Measurements from ENCODE around the gene GPR35.

Gene GPR35

DNA sequence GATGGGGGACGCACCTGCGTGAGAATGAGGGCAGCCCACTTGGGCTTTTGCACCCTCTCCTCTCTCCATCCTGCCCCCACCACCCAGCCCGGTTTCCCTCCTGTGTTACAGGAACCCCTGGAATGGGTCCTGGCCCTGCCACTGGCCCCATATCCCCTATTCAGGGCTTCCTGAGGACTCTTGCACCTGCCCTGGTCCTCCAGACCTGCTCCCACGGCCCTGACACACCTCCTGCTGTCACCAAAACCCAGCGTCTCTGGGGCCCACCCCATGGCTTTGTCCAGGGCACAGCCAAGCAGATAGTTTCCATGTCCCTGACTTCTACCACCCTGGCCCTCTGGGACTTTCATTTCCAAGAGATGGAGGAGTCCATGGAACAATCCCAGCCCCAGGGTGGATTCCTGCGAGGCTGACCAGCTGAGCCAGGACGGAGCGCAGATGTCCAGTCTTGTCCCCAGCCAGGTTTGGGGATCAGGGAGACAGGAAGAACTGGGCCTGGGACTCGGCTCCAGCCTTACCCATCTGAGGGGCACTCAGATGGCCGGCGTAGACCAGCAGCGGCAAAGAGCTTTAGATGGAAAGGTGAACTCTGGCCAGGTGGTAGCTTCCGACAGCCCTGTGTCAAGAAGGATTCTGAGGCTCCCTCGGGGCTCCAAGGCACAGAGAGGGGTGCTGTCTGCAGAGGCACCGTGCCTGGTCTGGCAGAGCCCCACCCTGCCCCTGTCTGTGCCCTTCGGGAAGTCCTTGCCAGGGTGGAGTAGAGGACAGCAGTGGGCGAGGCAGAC is 12.0 kb downstream of the GPR35 start:
- TF ChIP-seq POLR2A (IDR thresholded peaks at IDR 0.05; ENCODE audit: low read depth, low read length): no peak
- TF ChIP-seq TAF1 (IDR thresholded peaks at IDR 0.05; ENCODE audit: low read depth, low read length): no peak
- TF ChIP-seq POU2F2 (IDR thresholded peaks at IDR 0.05; ENCODE audit: low read depth, low read length): no peak
- TF ChIP-seq POLR2AphosphoS5 (IDR thresholded peaks at IDR 0.05; ENCODE audit: low read depth, low read length): no peak
- no peak for DNase-seq (ENCODE audit: insufficient read length, low spot score)
- no peak for FAIRE-seq

DNA sequence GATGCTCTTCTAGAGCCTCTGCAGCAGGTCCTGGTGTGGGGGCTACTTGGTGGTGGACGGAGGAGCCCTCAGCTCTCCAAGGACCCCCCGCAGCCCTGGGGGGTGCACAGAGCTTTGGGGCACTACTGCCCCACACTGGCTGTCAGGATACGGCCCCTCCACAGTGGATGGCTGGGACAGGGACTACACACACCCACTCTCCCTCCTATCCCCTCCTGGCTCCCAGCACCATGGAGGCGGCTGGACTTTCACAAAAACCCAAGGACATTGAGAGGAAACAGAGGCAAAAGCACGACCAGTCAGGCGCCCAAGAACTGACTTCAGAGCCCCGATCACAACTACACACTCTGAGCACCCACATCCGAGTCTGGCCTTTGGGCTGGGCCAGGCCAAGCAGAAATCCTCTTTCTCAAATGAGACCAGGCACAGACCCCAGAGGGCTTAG is 12.6 kb downstream of the GPR35 start:
- TF ChIP-seq TAF1 (IDR thresholded peaks at IDR 0.05; ENCODE audit: low read depth, low read length) (no peak), POLR2A (IDR thresholded peaks at IDR 0.05; ENCODE audit: low read depth, low read length) (no peak), PAX5 (IDR thresholded peaks at IDR 0.05; ENCODE audit: insufficient read depth, low read length, severe bottlenecking) (no peak), POLR2AphosphoS5 (IDR thresholded peaks at IDR 0.05; ENCODE audit: low read depth, low read length) (no peak), POU2F2 (IDR thresholded peaks at IDR 0.05; ENCODE audit: low read depth, low read length) (no peak), SPI1 (IDR thresholded peaks at IDR 0.05; ENCODE audit: low read depth, low read length) (no peak)
- no peak for FAIRE-seq

DNA sequence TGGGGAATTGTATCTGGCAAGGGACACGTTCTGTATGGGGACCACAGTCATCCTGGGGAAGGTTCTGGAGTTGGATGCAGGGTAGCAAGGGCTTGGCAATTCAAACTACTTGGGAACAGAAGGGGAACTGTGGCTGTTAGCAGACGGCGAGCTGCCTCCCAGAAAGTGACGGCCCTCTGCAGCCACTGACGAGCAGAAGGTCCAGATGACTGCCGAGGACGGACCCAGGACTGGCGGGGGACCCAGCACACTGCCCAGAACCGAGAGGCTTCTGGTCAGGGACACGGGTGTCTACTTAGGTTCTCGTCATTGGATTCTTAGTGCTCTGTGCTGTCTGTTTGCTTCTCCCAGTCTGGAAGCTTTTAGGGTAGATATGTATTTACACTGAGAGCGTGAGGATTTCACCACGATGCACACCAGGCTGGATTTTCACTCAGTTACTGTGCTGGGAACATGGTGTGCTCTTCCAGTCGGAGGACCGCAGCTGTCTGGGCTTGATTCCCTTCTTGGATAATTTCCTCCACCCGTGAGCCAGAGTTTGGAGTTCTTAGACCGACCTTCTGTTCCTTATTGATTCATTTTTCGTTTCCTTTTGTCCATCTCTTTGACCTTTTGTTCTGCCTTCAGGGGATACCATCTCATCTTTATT is 13.4 kb downstream of the GPR35 start:
- TF ChIP-seq POLR2AphosphoS5 (IDR thresholded peaks at IDR 0.05; ENCODE audit: low read depth, low read length): no peak
- TF ChIP-seq SPI1 (IDR thresholded peaks at IDR 0.05; ENCODE audit: low read depth, low read length): no peak
- FAIRE-seq: no peak
- DNase-seq (ENCODE audit: insufficient read length, low spot score): no peak

More for the DNA sequence above, 12.6 kb downstream of the GPR35 start:
- DNase-seq (ENCODE audit: insufficient read length, low spot score): no peak

DNA sequence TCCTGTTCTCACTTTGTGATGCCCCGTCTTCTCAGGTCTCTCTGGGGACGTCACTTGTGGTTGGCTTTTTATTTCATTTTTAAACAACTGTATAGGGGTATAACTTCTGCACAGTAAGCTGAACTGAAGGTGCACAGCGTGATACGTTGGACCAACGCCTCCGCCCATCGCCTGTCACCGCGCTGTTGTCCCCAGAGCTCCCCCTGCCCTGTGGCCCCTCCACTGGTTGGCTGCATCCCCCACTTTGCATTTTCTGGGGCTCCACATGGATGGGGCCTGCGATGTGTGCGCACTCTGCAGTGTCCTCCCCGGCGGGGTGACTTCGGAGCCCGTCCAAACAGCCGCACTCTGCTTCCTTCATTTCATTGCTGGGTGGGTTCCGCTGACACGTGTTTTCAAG is 14.3 kb downstream of the GPR35 start:
- no peak for FAIRE-seq
- TF ChIP-seq PAX5 (IDR thresholded peaks at IDR 0.05; ENCODE audit: insufficient read depth, low read length, severe bottlenecking): no peak
- no peak for TF ChIP-seq SPI1 (IDR thresholded peaks at IDR 0.05; ENCODE audit: low read depth, low read length)
- no peak for TF ChIP-seq POLR2A (IDR thresholded peaks at IDR 0.05; ENCODE audit: low read depth, low read length)
- no peak for TF ChIP-seq POLR2AphosphoS5 (IDR thresholded peaks at IDR 0.05; ENCODE audit: low read depth, low read length)
- no peak for TF ChIP-seq TAF1 (IDR thresholded peaks at IDR 0.05; ENCODE audit: low read depth, low read length)
- DNase-seq (ENCODE audit: insufficient read length, low spot score): no peak

DNA sequence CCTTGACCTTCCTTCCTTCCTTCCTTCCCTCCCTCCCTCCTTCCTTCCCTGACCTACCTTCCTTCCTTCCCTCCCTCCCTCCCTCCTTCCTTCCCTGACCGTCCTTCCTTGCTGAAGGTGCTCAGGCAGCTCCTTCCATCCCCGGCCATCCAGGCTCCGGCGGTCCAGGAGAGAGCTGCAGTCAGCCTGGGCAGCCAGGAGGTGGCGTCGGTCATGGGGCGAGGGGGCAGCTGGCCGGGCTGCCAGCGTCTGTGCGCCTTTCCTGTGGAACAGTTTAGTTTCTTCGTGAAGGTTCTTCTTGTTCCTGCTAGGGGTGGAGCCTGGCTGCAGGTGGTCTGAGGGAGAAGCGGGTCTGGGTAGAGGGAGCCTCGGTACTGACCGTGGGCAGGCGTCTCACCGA is 15.7 kb downstream of the GPR35 start:
- FAIRE-seq (no peak), DNase-seq (ENCODE audit: insufficient read length, low spot score) (no peak)
- TF ChIP-seq TAF1 (IDR thresholded peaks at IDR 0.05; ENCODE audit: low read depth, low read length): no peak

DNA sequence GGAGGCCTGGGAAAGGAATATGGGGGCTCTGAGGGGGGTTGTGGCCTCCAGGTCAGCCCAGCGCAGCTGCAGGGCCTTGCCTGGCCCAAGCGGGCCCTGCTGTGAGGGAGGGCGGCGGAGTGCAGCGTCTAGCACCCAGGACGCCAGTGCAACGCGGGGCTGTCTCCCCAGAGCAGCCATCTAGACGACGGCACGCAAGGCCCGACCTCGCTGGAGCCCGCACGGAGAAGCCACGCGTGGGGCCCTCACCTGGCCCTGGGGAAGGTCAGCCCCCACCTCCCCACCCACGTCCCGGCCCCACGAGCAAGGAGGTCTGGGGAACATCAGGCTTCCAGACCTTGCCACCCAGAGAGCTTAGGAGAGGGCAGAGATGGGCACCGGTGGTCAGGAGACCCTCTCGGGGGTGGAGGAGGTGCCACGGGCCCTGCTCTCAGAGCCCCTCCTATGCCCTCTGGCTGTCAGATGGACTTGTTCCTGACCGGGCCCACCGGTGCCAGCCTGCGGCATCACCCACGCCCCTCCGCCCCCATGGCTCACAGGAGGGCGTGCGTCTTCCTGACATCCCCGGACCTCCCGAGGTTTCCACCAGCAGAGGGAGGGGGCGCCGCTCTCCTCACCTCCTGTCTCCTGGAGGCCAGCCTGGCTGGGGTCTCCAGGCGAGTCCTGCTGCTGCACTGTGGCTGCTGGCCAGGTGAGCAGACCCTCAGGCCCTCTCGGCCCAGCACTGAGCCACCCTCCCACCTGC is 17.0 kb downstream of the GPR35 start:
- TF ChIP-seq SPI1 (IDR thresholded peaks at IDR 0.05; ENCODE audit: low read depth, low read length): no peak
- TF ChIP-seq PAX5 (IDR thresholded peaks at IDR 0.05; ENCODE audit: insufficient read depth, low read length, severe bottlenecking): no peak
- TF ChIP-seq POU2F2 (IDR thresholded peaks at IDR 0.05; ENCODE audit: low read depth, low read length): no peak
- TF ChIP-seq POLR2A (IDR thresholded peaks at IDR 0.05; ENCODE audit: low read depth, low read length): no peak
- TF ChIP-seq POLR2AphosphoS5 (IDR thresholded peaks at IDR 0.05; ENCODE audit: low read depth, low read length): no peak
- TF ChIP-seq TAF1 (IDR thresholded peaks at IDR 0.05; ENCODE audit: low read depth, low read length): no peak
- FAIRE-seq (no peak), DNase-seq (ENCODE audit: insufficient read length, low spot score) (no peak)

DNA sequence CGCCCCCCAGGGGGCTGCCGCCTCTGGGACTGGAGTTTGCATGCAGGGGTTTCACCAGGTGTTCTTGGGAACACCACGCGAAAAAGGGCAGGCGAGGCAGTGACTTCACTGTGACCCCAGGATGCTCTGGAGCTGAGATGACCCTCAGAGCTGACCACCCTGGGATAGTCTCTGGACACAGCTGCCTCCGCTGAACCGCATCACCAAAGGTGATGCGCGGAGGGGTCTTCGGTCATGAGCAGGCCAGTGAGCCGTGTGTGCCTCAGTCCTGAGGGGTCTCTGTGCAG is 17.5 kb downstream of the GPR35 start:
- TF ChIP-seq PAX5 (IDR thresholded peaks at IDR 0.05; ENCODE audit: insufficient read depth, low read length, severe bottlenecking) (no peak), TAF1 (IDR thresholded peaks at IDR 0.05; ENCODE audit: low read depth, low read length) (no peak)
- no peak for FAIRE-seq

DNA sequence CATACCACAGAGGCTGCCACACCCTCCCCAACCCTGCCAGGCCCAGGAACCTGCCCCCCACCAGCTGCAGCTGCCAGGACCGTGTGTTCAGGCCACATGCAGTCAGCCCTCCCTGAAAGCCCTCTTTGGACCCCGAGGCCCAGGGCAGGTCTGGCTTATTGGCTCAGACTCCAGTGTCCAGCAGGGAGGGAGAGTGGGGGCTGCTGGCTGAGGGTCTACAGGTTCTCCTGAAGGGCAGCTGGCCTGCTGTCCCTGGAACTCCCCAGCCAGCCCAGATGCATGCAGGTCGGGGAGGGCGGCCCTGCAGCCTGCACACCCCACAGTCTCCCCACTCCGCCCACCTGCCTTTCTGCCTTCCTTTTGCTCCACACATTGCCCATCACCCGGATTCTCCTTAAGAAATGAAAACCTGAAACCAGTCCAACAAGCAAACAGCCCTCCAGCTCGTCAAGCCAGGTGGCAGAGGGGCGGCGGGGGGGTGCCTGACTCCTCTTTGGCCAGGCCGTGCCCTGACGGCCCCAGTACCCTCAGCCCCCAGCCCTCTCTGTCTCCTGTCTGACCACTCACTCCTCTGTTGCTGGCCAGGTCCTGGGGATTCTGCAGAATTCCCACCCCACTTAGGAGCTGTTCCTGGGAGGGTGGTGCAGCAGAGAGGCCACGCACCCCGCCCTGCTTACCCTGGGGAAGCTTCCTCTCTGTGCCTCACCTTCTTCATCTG is 18.0 kb downstream of the GPR35 start:
- no peak for TF ChIP-seq POU2F2 (IDR thresholded peaks at IDR 0.05; ENCODE audit: low read depth, low read length)
- no peak for TF ChIP-seq PAX5 (IDR thresholded peaks at IDR 0.05; ENCODE audit: insufficient read depth, low read length, severe bottlenecking)
- TF ChIP-seq POLR2AphosphoS5 (IDR thresholded peaks at IDR 0.05; ENCODE audit: low read depth, low read length): no peak
- TF ChIP-seq SPI1 (IDR thresholded peaks at IDR 0.05; ENCODE audit: low read depth, low read length): no peak
- no peak for TF ChIP-seq TAF1 (IDR thresholded peaks at IDR 0.05; ENCODE audit: low read depth, low read length)
- TF ChIP-seq POLR2A (IDR thresholded peaks at IDR 0.05; ENCODE audit: low read depth, low read length): no peak
- DNase-seq (ENCODE audit: insufficient read length, low spot score) (no peak), FAIRE-seq (no peak)

More for the DNA sequence above, 17.5 kb downstream of the GPR35 start:
- no peak for DNase-seq (ENCODE audit: insufficient read length, low spot score)

DNA sequence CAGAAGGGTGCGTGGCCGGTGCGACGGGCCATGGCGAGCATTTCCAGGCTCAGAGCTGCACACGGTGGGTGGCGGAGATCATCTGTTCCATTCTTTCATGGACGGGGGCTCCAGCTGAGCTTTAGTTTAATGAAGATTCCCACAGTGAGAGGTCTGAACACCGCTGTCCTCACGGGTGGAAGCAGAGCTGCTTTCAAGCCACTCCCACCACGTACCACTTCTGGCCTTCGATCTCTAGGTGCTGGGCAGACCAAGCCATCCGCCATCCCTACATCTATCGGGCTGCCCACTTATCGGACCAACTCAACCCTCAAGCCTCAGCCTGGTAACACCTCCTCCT is 18.5 kb downstream of the GPR35 start:
- FAIRE-seq (no peak), DNase-seq (ENCODE audit: insufficient read length, low spot score) (no peak)
- TF ChIP-seq POU2F2 (IDR thresholded peaks at IDR 0.05; ENCODE audit: low read depth, low read length) (no peak), POLR2A (IDR thresholded peaks at IDR 0.05; ENCODE audit: low read depth, low read length) (no peak), TAF1 (IDR thresholded peaks at IDR 0.05; ENCODE audit: low read depth, low read length) (no peak), POLR2AphosphoS5 (IDR thresholded peaks at IDR 0.05; ENCODE audit: low read depth, low read length) (no peak), SPI1 (IDR thresholded peaks at IDR 0.05; ENCODE audit: low read depth, low read length) (no peak), PAX5 (IDR thresholded peaks at IDR 0.05; ENCODE audit: insufficient read depth, low read length, severe bottlenecking) (no peak)
